Measurements from ENCODE around the gene PTMS.

The PTMS gene

GRCh38 chr12:6791931-6792520 lies 25.9 kb downstream of the PTMS start:
- no peak for DNase-seq

- peak; percentile 50 for DNase-seq
Measured at GRCh38 chr12:6792522-6793201, 26.5 kb downstream of the PTMS start.

- no peak for DNase-seq
Measured at GRCh38 chr12:6795088-6795487, 28.9 kb downstream of the PTMS start.

- DNase-seq = no peak
Measured at GRCh38 chr12:6796576-6796975, 30.4 kb downstream of the PTMS start.

GRCh38 chr12:6799147-6799546 lies 33.0 kb downstream of the PTMS start:
- DNase-seq = no peak

- DNase-seq = no peak
Measured at GRCh38 chr12:6807170-6807569, 41.0 kb downstream of the PTMS start.

GRCh38 chr12:6809056-6809455 lies 42.9 kb downstream of the PTMS start:
- no peak for DNase-seq

GRCh38 chr12:6810758-6811157 lies 44.6 kb downstream of the PTMS start:
- DNase-seq = no peak

GRCh38 chr12:6813363-6813762 lies 47.2 kb downstream of the PTMS start:
- DNase-seq = no peak

- no peak for DNase-seq
Measured at GRCh38 chr12:6816598-6816997, 50.4 kb downstream of the PTMS start.

- DNase-seq = no peak
Measured at GRCh38 chr12:6817098-6817497, 50.9 kb downstream of the PTMS start.

GRCh38 chr12:6817662-6818157 lies 51.5 kb downstream of the PTMS start:
- no peak for DNase-seq

- no peak for DNase-seq
Measured at GRCh38 chr12:6818222-6818621, 52.1 kb downstream of the PTMS start.

- DNase-seq = no peak
Measured at GRCh38 chr12:6818645-6819044, 52.5 kb downstream of the PTMS start.

- DNase-seq = no peak
Measured at GRCh38 chr12:6819106-6820030, 53.2 kb downstream of the PTMS start.

- DNase-seq = no peak
Measured at GRCh38 chr12:6820166-6820565, 54.0 kb downstream of the PTMS start.
